PFSK-1 (cell line): Measurements from ENCODE around the gene ASPHD2.

ENCODE experiments used
- FOXP2 ChIP-seq: optimal IDR thresholded peaks from 2 replicates; pipeline ENCODE3; 2011; ENCODE audit warnings: borderline replicate concordance, control low read depth, inconsistent platforms; ENCODE audit not compliant: insufficient read depth; ENCODE audit errors: extremely low read length, extremely low read depth
- POLR2AphosphoS5 ChIP-seq: IDR thresholded peaks from 2 replicates; pipeline ENCODE4 v1.6.1; 2012; ENCODE audit warnings: low read depth, mild to moderate bottlenecking, control low read depth, low read length, moderate library complexity
- SIN3A ChIP-seq: IDR thresholded peaks from 2 replicates; pipeline ENCODE4 v1.6.1; 2012; ENCODE audit warnings: mild to moderate bottlenecking, low read length, moderate library complexity, borderline replicate concordance; ENCODE audit not compliant: insufficient read depth
- TAF1 ChIP-seq: IDR thresholded peaks from 2 replicates; pipeline ENCODE4 v1.6.1; 2012; ENCODE audit warnings: low read length, control low read depth, borderline replicate concordance; ENCODE audit not compliant: insufficient read depth
- TF ChIP-seq, protein P1 (sequence below), 2 experiments: IDR thresholded peaks; 2 replicates each; pipeline versions ENCODE4 v1.6.1 to v1.8.0; 2011 to 2012; ENCODE audit warnings: low read depth in 2 of 2, low read length in 2 of 2, control low read depth in 1 of 2, inconsistent platforms in 1 of 2, mild to moderate bottlenecking in 1 of 2, moderate library complexity in 1 of 2; ENCODE audit not compliant: insufficient read depth in 1 of 2

DNA sequence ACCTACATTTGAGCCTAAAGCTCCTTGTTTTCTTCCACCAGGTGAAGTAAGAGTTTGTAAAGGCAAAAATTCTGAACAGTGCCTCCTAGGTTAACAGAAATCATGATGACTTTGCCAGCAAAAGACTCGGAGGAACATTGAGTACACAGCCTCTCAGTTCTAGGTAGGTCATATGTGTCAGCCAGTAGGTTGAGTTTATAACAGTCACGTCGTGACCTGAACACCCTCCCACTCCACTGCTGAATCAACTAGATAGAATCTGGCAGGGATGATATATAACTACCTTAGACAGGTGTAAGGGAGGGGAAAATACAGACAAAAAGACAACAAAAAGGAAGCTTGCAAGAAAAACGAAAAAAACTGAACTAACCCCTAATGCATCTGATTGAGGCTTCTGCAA lies 12.8 kb upstream of the ASPHD2 start:
- TF ChIP-seq, protein P1, sequence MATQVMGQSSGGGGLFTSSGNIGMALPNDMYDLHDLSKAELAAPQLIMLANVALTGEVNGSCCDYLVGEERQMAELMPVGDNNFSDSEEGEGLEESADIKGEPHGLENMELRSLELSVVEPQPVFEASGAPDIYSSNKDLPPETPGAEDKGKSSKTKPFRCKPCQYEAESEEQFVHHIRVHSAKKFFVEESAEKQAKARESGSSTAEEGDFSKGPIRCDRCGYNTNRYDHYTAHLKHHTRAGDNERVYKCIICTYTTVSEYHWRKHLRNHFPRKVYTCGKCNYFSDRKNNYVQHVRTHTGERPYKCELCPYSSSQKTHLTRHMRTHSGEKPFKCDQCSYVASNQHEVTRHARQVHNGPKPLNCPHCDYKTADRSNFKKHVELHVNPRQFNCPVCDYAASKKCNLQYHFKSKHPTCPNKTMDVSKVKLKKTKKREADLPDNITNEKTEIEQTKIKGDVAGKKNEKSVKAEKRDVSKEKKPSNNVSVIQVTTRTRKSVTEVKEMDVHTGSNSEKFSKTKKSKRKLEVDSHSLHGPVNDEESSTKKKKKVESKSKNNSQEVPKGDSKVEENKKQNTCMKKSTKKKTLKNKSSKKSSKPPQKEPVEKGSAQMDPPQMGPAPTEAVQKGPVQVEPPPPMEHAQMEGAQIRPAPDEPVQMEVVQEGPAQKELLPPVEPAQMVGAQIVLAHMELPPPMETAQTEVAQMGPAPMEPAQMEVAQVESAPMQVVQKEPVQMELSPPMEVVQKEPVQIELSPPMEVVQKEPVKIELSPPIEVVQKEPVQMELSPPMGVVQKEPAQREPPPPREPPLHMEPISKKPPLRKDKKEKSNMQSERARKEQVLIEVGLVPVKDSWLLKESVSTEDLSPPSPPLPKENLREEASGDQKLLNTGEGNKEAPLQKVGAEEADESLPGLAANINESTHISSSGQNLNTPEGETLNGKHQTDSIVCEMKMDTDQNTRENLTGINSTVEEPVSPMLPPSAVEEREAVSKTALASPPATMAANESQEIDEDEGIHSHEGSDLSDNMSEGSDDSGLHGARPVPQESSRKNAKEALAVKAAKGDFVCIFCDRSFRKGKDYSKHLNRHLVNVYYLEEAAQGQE (IDR thresholded peaks at IDR 0.05; ENCODE audit: insufficient read depth in 1 of 2, low read depth in 2 of 2, low read length in 2 of 2), result no peak
- TF ChIP-seq POLR2AphosphoS5 (no peak), SIN3A (no peak), TAF1 (no peak), FOXP2 (no peak)
